Measurements from ENCODE around the gene RERE.
A peak's percentile ranks its signal among the peaks of the same experiment; 100 is the strongest.

RERE gene

GRCh38 chr1:8378981-8379470 lies 438.4 kb downstream of the RERE start:
- no peak for DNase-seq
- ATAC-seq = no peak

GRCh38 chr1:8378178-8378577 lies 439.3 kb downstream of the RERE start:
- DNase-seq (no peak), ATAC-seq (no peak)

GRCh38 chr1:8377271-8377981 lies 440.0 kb downstream of the RERE start:
- ATAC-seq = no peak
- no peak for DNase-seq

GRCh38 chr1:8376358-8376840 lies 441.0 kb downstream of the RERE start:
- DNase-seq (no peak), ATAC-seq (no peak)

GRCh38 chr1:8374812-8375211 lies 442.6 kb downstream of the RERE start:
- ATAC-seq (no peak), DNase-seq (peak; percentile 27)

GRCh38 chr1:8374356-8374755 lies 443.1 kb downstream of the RERE start:
- DNase-seq (no peak), ATAC-seq (no peak)

GRCh38 chr1:8373581-8374241 lies 443.7 kb downstream of the RERE start:
- ATAC-seq (no peak), DNase-seq (no peak)

GRCh38 chr1:8373125-8373524 lies 444.3 kb downstream of the RERE start:
- no peak for ATAC-seq
- no peak for DNase-seq

GRCh38 chr1:8371372-8371991 lies 446.0 kb downstream of the RERE start:
- no peak for DNase-seq
- ATAC-seq = no peak

GRCh38 chr1:8370905-8371315 lies 446.5 kb downstream of the RERE start:
- DNase-seq (no peak), ATAC-seq (no peak)

- DNase-seq (no peak), ATAC-seq (no peak)
Measured at GRCh38 chr1:8370046-8370881, 447.2 kb downstream of the RERE start.

- ATAC-seq (no peak), DNase-seq (no peak)
Measured at GRCh38 chr1:8368956-8369639, 448.3 kb downstream of the RERE start.

- ATAC-seq (no peak), DNase-seq (no peak)
Measured at GRCh38 chr1:8367571-8368194, 449.8 kb downstream of the RERE start.

- no peak for DNase-seq
- no peak for ATAC-seq
Measured at GRCh38 chr1:8365661-8366362, 451.6 kb downstream of the RERE start.

- DNase-seq (no peak), ATAC-seq (no peak)
Measured at GRCh38 chr1:8364528-8365442, 452.7 kb downstream of the RERE start.

- DNase-seq = no peak
- ATAC-seq = no peak
Measured at GRCh38 chr1:8363767-8364301, 453.6 kb downstream of the RERE start.

GRCh38 chr1:8363186-8363766 lies 454.2 kb downstream of the RERE start:
- DNase-seq (no peak), ATAC-seq (no peak)

- DNase-seq = no peak
- ATAC-seq = no peak
Measured at GRCh38 chr1:8362701-8363101, 454.7 kb downstream of the RERE start.

Measured in stimulated activated naive CD8-positive, alpha-beta T cell treated with anti-CD3 and anti-CD28 coated beads, Interleukin-15, Interleukin-2, amounts not matched to agents 100 U/mL and 50 U/mL, for 24 hours (primary cell).